Activated naive CD4-positive, alpha-beta T cell (primary cell): ENCODE measurements around the gene DCANP1.

Experiments used
- DNase-seq, 4 experiments: peaks; one replicate each; lab custom pipeline; 2025; lab: John Stamatoyannopoulos, UW

DCANP1 gene

DNA sequence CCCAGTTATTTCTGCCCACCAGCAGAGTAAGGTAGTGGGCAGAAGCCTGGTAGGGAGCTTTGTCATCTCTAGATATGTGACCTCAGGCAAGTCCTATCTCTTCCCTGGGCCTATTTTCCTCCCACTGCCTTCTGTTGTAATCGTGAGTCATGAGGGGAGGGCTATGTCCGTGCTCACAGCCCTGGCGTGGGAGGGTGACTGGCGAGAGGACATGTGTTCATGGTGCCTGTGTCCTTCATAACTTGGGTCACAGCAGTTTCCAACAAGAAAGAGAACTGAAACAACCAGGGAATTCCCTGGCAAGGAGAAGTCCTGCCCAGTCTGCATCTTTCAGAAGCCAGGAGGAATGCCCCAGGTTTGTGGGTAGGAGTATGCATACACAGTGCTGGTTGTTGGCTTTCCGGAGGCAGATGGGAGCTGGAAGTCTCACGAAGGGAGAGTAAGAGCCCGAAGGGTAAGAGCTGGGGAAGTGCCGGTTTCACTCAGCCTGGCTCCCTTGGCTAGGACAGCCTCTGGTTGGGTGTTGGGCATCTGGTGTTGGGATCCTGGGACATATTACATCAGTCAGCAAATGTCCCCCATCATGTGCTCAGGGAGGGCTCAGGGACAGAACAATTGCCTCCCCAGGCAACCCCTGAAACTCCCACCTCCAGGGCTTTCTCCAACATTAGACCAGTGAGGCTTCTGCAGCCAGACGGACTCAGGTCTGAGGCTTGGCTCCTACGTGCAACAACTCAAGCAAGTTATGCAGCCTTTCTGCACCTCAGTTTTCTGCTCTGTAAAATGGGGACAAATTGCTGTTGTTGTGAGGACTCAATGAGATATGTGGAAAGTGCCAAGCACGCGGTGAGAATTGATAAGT is 9.3 kb upstream of the DCANP1 start:
- no peak for DNase-seq

DNA sequence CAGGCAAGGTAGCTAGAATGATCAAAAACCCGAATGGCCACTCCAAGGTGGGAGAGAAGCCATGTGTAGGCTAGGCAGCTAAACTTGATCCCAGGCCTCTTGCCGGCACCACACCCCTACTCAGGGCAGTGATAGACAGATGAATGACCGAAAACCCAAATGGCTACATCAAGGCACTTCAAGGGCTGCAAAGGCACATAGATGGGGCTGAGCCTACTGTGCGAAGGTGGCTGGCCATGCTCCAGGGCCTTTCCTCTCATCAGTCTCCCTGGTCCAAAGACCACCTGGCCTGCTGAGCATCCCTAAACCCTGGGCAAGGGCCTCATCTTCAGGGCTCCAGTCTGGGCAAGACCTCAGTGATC is 8.7 kb upstream of the DCANP1 start:
- DNase-seq = no peak

DNA sequence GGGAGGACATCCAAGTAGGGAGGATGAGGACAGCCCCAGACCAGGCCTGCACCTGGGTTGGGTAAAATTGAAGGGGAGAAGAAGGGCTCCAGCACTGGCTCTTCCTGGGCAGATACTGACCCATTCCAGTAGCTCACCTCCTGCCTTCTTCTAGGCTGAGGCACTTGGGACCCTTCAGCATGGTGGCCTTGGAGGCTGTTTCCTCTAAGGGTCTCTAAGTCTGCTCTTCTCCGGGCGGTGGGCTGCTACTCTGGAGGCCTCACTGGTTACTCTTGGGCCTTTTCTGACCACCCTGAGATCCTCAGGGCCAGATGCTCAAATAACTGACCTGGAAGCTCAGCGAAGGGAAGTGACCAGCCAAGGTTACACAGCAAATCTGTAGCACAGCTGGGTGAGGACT is 7.8 kb upstream of the DCANP1 start:
- no peak for DNase-seq

DNA sequence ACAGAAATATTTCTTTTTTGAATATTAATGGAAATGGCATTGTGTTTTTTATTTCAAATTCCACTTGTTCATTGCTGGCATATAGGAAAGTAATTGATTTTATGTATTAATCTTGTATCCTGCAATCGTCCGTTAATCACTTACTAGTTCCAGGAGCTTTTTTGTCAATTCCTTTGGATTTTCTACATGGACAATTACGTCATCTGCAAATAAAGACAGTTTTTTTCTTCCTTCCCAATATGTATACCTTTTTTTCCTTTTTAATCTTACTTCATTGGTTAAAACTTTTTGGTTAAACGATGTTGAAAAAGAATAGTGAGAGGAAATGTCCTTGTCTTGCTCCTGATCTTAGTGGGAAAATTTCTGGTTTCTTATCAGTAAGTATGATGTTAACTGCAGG is 6.5 kb upstream of the DCANP1 start:
- DNase-seq = no peak

DNA sequence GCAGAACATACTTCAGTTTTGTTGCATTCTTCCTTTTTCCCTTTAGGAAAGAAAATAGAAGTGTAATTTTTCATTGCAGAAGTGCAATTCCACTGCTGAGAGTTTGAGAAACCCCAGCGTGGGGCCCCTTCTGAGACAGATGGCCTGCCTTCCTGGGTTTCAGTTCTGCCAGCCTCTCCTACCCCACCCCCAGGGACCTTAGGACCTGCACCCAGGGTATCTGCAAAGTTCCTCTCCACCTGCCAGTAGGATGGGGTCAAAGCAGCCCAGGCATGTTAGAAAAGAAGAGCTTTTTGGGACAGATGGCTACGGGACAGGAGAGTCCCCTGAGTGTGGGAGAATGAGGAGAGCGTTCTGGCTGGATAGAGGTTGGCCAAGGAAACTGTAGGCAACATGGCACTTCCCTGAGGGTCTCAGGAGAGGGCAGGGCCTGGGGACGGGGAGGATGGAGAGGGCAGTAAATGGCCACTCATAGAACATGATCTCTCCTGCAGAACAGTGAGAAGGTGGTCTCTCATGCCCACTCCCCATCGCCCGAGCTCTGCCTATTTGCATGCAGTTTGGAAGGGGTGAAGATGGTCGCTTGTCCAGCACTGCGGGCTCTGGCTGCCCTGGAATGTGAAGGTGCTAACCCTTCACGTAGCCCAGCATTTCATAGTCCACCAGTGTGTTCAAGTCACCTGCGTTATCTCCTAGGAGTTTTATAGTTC is 5.3 kb upstream of the DCANP1 start, which contains the start of gene TIFAB:
TIFAB (minus strand) TSS at position 31 of the 710 bp plus-strand sequence. CDS start 2,412 bp downstream, outside the sequence.
- DNase-seq = no peak

DNA sequence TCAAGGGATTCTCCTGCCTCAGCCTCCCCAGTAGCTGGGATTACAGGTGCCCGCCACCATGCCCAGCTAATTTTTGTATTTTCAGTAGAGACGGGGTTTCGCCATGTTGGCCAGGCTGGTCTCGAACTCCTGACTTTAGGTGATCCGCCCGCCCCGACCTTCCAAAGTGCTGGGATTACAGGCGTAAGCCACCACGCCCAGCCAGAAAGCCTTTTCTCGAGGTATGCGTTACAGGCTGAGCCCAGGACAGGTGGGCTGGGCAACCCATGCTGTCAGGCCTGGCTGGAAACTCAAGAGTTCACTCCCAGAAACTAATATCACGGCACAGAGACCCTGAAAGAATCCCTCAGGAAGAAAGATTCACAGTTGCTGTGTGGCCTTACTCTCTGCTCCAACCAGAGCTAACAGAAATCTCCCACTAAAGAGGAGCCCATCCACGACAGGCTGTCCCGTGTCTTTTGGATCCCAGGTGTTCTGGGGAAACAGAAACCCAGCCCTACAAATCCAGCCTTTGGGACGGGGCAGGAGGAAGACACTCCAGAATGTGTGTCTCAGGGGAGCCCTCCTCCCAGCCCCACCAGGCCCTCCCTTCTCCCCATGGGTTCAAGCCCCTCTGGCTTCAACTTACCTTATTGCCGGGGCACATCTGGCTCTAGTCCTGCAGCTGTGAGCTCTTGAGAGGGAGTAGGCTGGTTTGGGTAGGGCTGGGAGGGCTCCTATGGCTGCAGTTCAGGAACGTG is 4.6 kb upstream of the DCANP1 start:
- DNase-seq = no peak

DNA sequence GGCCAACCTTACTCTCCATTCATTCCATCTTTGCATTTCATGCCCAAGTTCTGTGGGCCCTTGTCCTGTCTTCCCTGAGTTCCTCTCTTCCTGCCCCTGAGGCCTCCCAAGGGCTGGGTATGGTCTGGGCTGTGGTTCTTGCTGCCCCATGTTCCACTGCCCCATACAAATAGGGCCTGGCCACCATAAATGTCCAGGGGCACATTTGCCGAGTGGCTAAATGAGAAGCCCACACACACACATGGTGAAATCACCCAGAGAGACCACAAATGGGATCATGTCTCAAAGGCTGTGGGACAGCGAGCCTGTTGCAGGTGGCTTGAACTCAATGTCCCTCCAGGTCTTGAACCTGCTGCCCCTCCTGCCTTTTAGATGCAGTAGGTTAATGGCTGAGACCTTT is 3.8 kb upstream of the DCANP1 start:
- no peak for DNase-seq

DNA sequence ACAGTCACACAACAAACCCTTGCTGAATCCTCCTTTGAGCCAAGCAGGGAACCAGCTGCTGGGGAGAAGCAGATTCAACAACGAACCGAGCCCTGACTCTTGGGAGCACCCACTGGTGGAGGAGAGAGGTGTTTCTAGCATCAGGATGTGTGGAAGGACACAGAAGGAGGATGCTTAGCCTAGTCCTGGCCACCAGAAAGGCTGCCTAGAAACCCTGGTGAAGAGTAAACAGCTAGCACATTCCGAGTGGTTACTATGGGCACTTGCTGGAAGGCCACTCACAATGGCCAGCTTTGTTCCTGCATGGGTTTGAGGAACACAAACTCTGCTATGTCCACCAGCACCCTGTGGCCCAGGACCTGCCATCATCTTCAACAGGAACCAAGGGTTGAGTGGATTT is 3.2 kb upstream of the DCANP1 start:
- no peak for DNase-seq

DNA sequence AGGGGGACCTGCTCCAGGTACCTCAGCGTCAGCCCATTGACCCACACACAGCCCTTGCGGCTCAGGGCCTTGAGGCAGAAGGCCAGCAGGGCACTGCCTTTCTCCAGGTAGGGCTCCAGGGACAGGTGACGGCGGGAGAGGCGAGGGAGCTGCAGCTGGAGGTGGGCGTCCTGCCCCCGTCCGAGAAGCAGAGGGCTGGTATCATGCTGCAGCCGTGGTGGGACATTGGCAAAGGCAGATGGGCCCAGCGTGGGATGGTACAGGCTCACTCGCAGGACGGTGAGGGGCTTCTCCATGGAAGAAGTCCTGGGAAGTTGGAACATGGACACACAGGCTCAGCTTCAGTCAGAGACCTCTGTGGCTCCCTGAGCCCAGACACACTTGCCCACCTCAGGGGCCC is 2.5 kb upstream of the DCANP1 start:
- DNase-seq = no peak

DNA sequence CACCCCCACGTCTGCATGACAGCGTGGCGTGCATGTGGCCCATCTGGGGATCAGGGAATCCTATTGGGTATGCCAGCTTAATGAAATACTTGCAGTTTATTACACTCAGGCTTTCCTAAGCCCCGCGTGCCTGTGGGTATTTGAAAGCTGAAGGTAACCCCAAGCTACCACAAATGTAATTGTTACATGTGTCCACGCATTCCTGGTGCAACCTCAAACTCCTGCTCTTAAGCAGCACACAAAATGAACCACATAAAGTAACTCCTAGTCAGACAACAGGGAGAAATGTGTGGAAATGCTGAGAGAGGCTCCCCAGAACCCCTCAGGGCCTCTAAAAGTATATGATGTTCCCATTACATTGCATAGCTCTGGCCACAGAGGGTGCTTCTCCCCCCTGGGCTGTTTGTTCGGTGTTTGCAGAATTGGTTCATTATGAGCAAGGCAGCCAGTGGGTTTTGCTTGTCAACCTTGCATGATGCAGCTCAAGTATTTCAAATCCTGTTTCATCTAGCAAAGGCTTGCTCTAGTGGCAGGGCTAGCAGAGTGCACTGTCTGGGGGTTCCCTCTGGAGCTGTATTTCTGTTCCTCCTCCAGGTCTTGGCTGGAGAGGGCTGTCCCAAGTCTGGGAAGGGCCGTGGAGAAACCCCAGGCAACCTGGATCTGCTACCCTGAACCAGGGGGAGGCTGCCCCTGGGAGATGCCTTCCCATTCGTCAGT is 1.8 kb upstream of the DCANP1 start:
- DNase-seq = no peak

DNA sequence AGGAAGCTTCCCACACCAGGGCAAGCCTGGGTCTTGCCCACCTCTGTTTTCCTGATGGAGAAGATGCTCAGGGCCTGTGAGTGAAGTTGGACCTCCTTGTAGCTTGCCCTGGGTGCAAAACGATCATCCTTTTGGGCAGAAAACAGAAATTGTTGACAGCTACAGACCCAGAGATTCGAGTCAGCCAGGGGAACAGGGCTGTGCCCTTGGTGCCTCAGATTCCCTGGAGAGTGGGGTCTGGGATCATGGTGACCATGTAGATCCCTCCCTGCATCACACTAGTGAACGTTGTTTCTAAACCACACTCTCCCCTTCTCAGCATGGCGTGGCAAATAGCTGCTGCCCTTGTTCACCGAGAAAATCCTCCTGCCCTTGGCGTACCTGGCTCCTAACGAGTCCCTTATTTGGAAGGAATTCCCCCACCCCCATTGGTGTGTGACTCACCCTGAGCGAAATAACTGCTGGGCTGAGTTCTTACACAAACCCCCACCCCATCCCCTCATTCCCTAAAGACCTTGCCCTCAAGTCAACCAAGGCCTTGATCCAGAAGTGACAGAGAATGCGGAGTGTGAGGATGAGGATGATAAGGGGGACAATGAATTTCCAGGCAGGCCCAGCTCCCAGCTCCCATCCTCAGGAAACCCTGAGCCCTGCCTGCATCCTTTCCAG is 1.1 kb upstream of the DCANP1 start:
- no peak for DNase-seq

DNA sequence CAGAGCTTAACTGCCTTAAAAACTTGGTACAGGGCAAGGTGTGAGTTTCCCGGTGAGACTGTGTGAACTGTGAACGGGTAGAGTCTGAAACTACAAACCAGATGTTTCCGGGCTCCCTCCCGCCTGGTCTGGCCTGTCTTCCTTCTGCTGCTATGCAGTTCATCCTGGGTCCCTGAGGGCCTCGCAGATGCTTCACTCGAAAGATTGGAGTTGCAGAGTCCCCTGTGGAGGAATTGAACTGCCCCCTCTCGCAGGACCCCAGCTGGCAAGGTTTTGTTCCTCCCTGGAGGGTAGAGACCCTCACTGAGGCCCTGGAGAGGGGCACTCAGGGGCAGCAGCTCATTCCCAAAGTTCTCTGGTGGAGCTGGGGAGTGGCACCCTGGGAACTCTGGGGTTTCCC is 533 bp downstream of the DCANP1 start:
- no peak for DNase-seq

DNA sequence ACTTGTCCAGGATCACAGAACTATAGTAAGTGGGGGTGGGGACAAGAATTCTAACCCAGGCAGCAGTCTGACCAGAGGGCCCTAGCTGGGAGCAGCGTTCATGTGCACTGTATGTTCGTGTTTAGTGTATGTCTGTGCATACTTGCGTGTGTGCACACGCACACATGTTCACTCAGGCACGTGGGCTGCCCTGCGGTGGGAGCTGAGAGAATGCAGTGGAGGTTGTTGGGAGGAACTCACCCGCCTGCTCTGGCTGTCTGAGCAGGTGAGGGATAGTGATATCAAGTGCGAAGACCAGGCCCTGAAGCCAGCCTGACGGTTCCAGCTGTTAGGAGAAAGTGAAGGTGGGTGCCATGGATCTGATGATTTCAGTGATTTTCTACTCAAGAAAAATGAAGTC is 942 bp downstream of the DCANP1 start:
- no peak for DNase-seq

DNA sequence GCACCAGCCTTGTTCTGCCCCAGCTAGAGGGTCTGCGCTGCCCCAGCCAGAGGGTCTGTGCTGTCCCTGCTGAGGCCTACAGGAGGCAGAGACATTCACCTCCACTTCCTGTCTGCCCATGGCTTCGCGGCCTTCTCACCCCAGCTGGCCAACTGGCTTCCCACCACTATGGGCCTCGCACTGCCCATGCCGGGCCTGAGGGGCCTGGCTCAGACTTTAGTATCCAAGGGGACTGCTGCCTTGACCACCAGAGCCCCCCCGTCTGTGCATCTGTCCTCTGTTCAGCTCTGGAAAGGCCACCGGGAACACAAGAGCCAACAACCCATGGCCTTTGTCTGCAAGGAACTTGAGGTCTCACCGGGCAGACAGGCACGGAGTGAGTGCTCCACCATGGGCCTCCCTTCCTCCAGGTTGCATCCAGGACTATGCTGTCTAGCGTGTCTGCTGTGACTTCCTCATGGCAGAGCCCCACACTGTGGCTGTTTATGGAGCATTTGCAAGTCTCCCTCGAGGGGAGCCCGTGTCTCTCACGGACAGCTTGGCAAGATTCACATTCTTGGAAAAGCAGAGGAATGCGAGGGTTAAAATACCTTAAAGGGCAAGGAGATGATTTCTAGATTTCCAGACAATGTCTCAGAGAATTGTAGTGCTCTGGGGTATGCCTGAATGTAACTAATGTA is 1.7 kb downstream of the DCANP1 start:
- DNase-seq = no peak

DNA sequence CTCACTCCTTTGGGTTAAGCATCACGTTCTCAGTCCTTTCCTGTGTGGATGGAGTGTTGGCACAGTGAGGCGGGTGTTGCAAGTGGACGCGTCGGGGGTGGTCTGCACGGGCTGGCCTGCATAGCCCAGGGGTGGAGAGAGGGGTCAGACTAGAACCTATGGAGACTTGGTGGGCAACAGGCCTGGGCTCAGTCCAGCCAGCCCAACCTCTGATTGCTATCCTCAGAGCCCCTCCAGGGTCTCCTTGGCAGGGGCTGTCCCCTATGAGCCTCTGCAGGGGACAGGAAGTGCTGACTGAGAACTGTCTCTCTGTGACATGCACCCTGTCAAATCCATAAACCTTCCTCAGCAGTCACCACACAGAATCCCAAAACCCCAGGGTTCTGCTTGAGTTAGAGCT is 2.3 kb downstream of the DCANP1 start:
- DNase-seq = no peak

DNA sequence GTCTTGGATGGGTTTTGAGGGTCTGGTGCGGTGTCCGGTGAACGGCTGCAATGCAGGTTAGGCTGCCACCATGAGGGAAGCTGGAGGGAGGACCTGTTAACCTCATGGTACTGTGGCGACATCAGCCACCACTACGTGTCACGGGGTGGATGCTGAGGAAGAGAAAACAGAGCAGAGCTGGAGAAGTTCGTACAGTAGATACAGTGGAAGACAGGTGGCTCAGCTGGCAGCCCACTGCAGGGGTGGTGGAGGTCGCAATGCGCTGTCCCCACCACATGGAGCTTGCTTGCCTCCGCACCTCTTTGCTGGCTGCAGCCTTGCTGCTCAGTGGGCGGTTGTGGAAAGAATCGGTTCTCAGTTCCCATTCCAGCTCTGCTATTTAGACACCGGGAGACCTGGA is 2.8 kb downstream of the DCANP1 start:
- no peak for DNase-seq

DNA sequence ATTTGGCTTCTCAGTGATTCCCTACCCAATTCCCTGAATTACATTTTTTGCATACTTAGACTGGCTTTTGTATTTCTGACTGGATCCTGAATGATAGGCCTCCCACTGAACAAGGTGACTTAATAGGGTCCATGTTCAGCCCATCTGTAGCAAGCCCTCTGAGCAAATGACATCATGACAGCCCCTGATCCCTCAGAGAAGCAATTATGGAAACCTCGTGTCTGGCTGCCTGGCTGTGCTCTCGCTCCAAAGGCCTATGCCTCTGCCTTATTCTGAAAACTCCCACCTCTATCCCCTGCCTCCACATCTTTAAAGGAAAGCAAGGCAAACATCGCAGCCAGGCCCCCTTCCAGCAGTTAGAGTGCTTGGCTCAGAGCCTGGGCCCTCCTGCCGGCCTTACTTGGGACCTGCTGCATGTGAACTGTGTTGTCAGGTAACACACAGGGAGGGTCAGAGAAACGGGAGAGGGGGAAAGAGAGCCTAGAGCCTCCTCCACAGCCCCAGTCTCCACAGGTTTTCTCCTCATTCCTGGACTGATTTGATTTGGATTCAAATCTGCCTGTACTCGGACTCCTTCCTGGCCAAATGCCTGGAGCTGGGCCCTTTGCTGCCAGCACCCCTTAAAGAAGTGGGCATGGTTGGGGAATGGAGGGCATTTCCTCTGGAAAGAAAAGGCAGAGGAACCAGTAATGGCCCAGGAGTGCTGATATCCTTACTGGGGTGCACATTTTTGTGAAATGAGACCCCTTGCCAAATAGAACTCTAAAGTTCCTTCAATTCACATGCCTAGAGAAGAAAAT is 3.8 kb downstream of the DCANP1 start:
- DNase-seq = no peak

DNA sequence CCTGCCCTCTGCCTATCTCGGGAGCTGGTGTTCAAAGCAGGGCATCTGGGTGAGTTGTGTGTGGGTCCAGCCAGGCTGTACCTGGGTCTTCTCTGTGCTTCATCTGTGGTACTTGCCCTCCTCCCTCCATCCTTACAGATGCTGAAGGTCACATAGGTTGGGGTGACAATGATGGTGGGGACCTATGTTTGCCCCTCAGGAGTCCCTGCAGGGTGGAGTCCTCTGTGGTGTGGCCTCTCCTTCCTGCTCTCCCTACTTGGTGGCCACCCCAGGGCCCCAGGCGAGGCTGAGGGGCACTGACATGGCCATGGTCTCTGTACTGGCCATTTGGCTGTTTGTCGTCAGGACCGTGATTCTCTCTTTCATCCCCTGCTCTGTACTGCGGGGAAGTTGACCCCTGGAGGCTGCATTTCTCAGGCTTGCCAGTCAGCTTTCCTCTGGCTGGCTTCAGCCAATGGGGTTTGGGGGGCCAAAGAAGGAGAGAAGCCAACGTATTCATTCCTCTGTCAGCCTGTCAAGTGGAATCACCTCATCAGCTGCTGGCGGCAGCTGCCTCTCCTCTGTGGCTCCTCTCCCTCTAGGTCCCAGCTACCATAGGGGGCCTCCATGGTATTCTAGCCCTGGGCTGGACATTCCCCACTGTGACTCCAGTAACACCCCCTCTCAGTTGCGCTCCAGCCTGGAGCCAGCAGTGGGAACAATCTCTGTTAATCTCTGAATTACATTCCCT is 4.6 kb downstream of the DCANP1 start:
- no peak for DNase-seq

DNA sequence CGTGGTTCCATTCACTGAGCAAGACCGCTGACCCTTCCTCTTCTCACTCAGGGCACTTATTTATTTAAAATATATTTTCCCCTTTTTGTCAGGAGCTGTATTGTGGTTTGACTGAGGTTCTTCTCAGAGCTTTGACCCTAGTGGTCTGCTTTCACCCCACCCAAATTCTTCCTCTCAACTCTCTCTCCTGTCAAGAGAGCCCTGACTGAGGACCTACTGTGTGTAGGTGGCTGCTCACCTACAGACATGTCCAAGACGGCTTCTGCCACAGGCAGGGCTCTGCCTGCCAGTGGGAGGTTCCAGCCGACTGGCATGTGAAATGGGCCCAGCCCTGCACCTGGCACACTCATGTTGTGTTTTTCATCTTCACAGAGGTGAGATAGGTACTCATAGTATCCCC is 5.2 kb downstream of the DCANP1 start:
- no peak for DNase-seq
